GOT3 (cell line): ENCODE results near the gene GATA2.

ENCODE experiments used
- DNase-seq: peaks from one replicate; lab custom pipeline; 2025; ENCODE audit warnings: mixed read lengths; lab: John Stamatoyannopoulos, UW

The GATA2 gene

GRCh38 chr3:128502712-128503111, 9.7 kb upstream of the GATA2 start:
- DNase-seq = no peak

GRCh38 chr3:128501431-128501830, 8.4 kb upstream of the GATA2 start:
- no peak for DNase-seq

- no peak for DNase-seq
These were observed 7.6 kb upstream of the GATA2 start for GRCh38 chr3:128500556-128500955.

- no peak for DNase-seq
These were observed 6.8 kb upstream of the GATA2 start for GRCh38 chr3:128499724-128500275.

- no peak for DNase-seq
These were observed 6.0 kb upstream of the GATA2 start for GRCh38 chr3:128498901-128499530.

GRCh38 chr3:128498127-128498626, 5.2 kb upstream of the GATA2 start:
- no peak for DNase-seq

GRCh38 chr3:128497305-128498126, 4.5 kb upstream of the GATA2 start:
- no peak for DNase-seq

GRCh38 chr3:128496602-128497304, 3.8 kb upstream of the GATA2 start:
- no peak for DNase-seq

- DNase-seq = no peak
These were observed 3.1 kb upstream of the GATA2 start for GRCh38 chr3:128496019-128496601.

- no peak for DNase-seq
These were observed 2.5 kb upstream of the GATA2 start for GRCh38 chr3:128495435-128495970.

GRCh38 chr3:128494367-128494650, 1.3 kb upstream of the GATA2 start:
- no peak for DNase-seq

GRCh38 chr3:128493570-128494366, 767 bp upstream of the GATA2 start:
- no peak for DNase-seq

- no peak for DNase-seq
These were observed 895 bp downstream of the GATA2 start for GRCh38 chr3:128491941-128492670.

- DNase-seq = no peak
These were observed 1.4 kb downstream of the GATA2 start for GRCh38 chr3:128491691-128491940.

GRCh38 chr3:128490915-128491690, 1.9 kb downstream of the GATA2 start:
- no peak for DNase-seq

GRCh38 chr3:128490650-128490914, 2.4 kb downstream of the GATA2 start:
- DNase-seq = no peak

- DNase-seq = no peak
These were observed 2.9 kb downstream of the GATA2 start for GRCh38 chr3:128489927-128490649.

- no peak for DNase-seq
These were observed 3.4 kb downstream of the GATA2 start for GRCh38 chr3:128489674-128489926.

- DNase-seq = no peak
These were observed 3.9 kb downstream of the GATA2 start for GRCh38 chr3:128488991-128489673.
